ENCODE measurements around the gene MYO16.

GRCh38 chr13:109126178-109126577 is 496.8 kb downstream of the MYO16 start:
- TF ChIP-seq CTCF (IDR thresholded peaks at IDR 0.05; ENCODE audit: insufficient read depth, low read length, poor library complexity, severe bottlenecking), result no peak
- no peak for TF ChIP-seq EZH2phosphoT487 (conservative IDR thresholded peaks at IDR 0.05; ENCODE audit: low read length)
